ENCODE measurements around the gene CAPRIN2. TPM values are rescaled to one million over a fixed set of nuclear protein-coding genes. Genes with fewer than 3 reads are reported as not detected.

Gene CAPRIN2
- total RNA-seq, 1 donor from 2014 or later, result 20.4 TPM

DNA sequence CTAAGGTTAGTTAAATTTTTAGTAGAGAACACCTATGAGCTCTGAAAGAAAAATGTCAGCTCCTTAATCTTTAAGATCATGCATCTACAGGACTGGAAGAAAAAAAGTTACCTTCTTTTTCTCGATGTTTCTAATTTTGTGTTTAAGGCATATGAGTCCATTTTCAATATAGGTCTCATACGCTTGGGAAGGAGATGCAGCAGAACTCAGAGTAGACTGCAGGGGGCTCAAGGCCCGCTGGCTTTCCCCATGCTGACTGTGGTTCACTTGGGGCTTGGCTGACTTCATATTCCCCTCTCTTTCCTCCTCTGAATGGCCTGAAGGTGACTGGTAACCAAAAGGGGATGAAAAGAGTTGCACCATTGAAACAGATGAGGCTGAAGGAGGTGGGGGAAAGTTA lies 1.5 kb downstream of the CAPRIN2 start:
- peaks cover 10% of the 10 kb centered on the region for H3K4me1 ChIP-seq
- DNase-seq, result no peak
- no peaks in the 10 kb centered on the region for H3K9me3 ChIP-seq
- TF ChIP-seq, protein P1, sequence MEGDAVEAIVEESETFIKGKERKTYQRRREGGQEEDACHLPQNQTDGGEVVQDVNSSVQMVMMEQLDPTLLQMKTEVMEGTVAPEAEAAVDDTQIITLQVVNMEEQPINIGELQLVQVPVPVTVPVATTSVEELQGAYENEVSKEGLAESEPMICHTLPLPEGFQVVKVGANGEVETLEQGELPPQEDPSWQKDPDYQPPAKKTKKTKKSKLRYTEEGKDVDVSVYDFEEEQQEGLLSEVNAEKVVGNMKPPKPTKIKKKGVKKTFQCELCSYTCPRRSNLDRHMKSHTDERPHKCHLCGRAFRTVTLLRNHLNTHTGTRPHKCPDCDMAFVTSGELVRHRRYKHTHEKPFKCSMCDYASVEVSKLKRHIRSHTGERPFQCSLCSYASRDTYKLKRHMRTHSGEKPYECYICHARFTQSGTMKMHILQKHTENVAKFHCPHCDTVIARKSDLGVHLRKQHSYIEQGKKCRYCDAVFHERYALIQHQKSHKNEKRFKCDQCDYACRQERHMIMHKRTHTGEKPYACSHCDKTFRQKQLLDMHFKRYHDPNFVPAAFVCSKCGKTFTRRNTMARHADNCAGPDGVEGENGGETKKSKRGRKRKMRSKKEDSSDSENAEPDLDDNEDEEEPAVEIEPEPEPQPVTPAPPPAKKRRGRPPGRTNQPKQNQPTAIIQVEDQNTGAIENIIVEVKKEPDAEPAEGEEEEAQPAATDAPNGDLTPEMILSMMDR (IDR thresholded peaks at IDR 0.05), result no peak
- H3K36me3 ChIP-seq, result no peaks in the 10 kb centered on the region
- no peak overlapping the region for H3K27ac ChIP-seq
- H3K27me3 ChIP-seq (ENCODE audit: low read depth), result no peaks in the 10 kb centered on the region
- no peak for ATAC-seq
- intact Hi-C loops (cut with DNase I), result no loop called here
- no peak overlapping the region for H3K4me3 ChIP-seq

GRCh38 chr12:30752255-30752654 lies 2.5 kb downstream of the CAPRIN2 start:
- peaks cover 1% of the 10 kb centered on the region for H3K36me3 ChIP-seq
- H3K4me3 ChIP-seq, result no peak overlapping the region
- no peak for DNase-seq
- TF ChIP-seq, protein P1 (IDR thresholded peaks at IDR 0.05), result no peak
- no peak for ATAC-seq
- intact Hi-C loops (cut with DNase I), result no loop called here
- no peak overlapping the region for H3K27ac ChIP-seq
- H3K9me3 ChIP-seq, result no peaks in the 10 kb centered on the region
- no peaks in the 10 kb centered on the region for H3K27me3 ChIP-seq (ENCODE audit: low read depth)
- H3K4me1 ChIP-seq, result peaks cover 10% of the 10 kb centered on the region

GRCh38 chr12:30748147-30748546 lies 6.6 kb downstream of the CAPRIN2 start:
- H3K27me3 ChIP-seq (ENCODE audit: low read depth), result no peaks in the 10 kb centered on the region
- intact Hi-C loops (cut with DNase I), result no loop called here
- no peak overlapping the region for H3K27ac ChIP-seq
- ATAC-seq (no peak), DNase-seq (no peak)
- H3K4me3 ChIP-seq, result no peak overlapping the region
- no peaks in the 10 kb centered on the region for H3K9me3 ChIP-seq
- peaks cover under 1% of the 10 kb centered on the region for H3K4me1 ChIP-seq
- TF ChIP-seq, protein P1 (IDR thresholded peaks at IDR 0.05), result no peak
- peaks cover 13% of the 10 kb centered on the region for H3K36me3 ChIP-seq

- no peak overlapping the region for H3K27ac ChIP-seq
- no peaks in the 10 kb centered on the region for H3K27me3 ChIP-seq (ENCODE audit: low read depth)
- peaks cover 13% of the 10 kb centered on the region for H3K36me3 ChIP-seq
- no peaks in the 10 kb centered on the region for H3K4me1 ChIP-seq
- no peak overlapping the region for H3K4me3 ChIP-seq
- peak in 1 of 2 donors; percentile 57 for ATAC-seq
- intact Hi-C loops (cut with DNase I), result no loop called here
- TF ChIP-seq, protein P1 (IDR thresholded peaks at IDR 0.05), result no peak
- no peak for DNase-seq
- H3K9me3 ChIP-seq, result no peaks in the 10 kb centered on the region
Observed at GRCh38 chr12:30746190-30746589, 8.6 kb downstream of the CAPRIN2 start.

DNA sequence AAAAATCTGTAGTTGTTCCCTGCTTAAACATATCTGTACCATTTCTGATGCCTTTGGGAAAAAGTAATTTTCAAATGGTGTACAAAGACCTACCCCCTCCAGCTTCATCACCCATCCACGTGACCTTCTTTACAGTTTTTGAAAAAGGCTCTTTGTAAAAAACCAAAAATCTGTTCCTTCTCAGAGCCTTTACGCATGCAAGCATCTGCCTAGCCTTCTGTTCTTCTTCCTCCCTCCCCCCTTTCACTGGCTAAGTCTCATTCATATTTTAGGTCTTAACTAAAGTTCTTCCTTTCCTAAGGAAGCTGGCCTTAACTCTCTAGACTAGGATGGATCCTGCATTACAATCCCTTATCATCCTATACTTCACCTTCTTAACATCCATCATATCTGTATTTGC lies 10.4 kb downstream of the CAPRIN2 start:
- intact Hi-C loops (cut with DNase I), result no loop called here
- Histone ChIP-seq H3K27ac (no peak overlapping the region), H3K4me3 (no peak overlapping the region), H3K36me3 (peaks cover 13% of the 10 kb centered on the region), H3K9me3 (no peaks in the 10 kb centered on the region), H3K27me3 (ENCODE audit: low read depth) (no peaks in the 10 kb centered on the region), H3K4me1 (peaks cover 7% of the 10 kb centered on the region)
- ATAC-seq (no peak), DNase-seq (no peak)
- TF ChIP-seq, protein P1 (IDR thresholded peaks at IDR 0.05), result no peak

- Histone ChIP-seq H3K27ac (no peak overlapping the region), H3K4me1 (peaks cover 7% of the 10 kb centered on the region), H3K9me3 (no peaks in the 10 kb centered on the region), H3K36me3 (peaks cover 8% of the 10 kb centered on the region), H3K4me3 (no peak overlapping the region), H3K27me3 (ENCODE audit: low read depth) (no peaks in the 10 kb centered on the region)
- TF ChIP-seq, protein P1 (IDR thresholded peaks at IDR 0.05), result no peak
- no peak for DNase-seq
- intact Hi-C loops (cut with DNase I), result no loop called here
- peak in 1 of 2 donors; percentile 53 for ATAC-seq
Observed at GRCh38 chr12:30740274-30740673, 14.5 kb downstream of the CAPRIN2 start.
